ENCODE results near the gene VPS26A.

DNA sequence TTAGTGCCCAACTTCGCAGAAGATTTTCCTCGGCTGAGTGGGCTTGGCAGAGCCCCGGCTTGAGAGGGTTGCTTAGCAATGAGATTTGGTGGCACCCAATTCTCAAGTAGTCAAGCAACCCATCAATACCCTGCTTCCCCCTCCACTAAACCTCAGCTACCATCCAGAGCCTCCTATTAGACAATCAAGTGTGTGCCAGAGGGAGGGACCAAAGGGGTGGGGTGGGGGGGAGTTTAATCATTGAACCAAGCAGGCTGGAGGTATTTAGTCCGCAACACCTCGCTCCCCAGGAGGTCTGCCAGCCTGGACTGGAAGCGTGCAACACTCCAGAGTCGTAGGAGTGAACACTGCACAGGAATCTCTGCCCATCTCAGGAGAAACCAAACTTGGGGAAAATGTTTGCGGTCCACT is 96.1 kb downstream of the VPS26A start, which contains the start of gene HKDC1:
- TF ChIP-seq, protein P1, sequence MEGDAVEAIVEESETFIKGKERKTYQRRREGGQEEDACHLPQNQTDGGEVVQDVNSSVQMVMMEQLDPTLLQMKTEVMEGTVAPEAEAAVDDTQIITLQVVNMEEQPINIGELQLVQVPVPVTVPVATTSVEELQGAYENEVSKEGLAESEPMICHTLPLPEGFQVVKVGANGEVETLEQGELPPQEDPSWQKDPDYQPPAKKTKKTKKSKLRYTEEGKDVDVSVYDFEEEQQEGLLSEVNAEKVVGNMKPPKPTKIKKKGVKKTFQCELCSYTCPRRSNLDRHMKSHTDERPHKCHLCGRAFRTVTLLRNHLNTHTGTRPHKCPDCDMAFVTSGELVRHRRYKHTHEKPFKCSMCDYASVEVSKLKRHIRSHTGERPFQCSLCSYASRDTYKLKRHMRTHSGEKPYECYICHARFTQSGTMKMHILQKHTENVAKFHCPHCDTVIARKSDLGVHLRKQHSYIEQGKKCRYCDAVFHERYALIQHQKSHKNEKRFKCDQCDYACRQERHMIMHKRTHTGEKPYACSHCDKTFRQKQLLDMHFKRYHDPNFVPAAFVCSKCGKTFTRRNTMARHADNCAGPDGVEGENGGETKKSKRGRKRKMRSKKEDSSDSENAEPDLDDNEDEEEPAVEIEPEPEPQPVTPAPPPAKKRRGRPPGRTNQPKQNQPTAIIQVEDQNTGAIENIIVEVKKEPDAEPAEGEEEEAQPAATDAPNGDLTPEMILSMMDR (IDR thresholded peaks at IDR 0.05; ENCODE audit: insufficient read depth, low read depth, low read length) = no peak
- TF ChIP-seq EZH2 (IDR thresholded peaks at IDR 0.05; ENCODE audit: insufficient read depth, low read length) = no peak
